Activated CD4-positive, alpha-beta T cell treated with anti-CD3 and anti-CD28 coated beads, Interleukin-2, amount 10 ng/mL, durations not matched to agents 7 days and 5 days (primary cell): ENCODE data around the gene ADPRS. TPM values are rescaled to one million over a fixed set of nuclear protein-coding genes. Genes with fewer than 3 reads are reported as not detected.

Source experiments
- total RNA-seq, 2 experiments: library from RNA; stranded (reverse); gene quantifications; one replicate each; pipeline ENCODE4 v1.2.3, GENCODE V29; 2021

ADPRS gene
- total RNA-seq, 2 experiments from 2014 or later, result 27.2 to 29.5 TPM

Other genes with a start within 250 kb of the ADPRS start
- 10 to 100 TPM; 22.3 to 22.4 TPM for gene AGO1, start 205.7 kb upstream of the ADPRS start, total RNA-seq
- gene AGO3, start 157.8 kb upstream of the ADPRS start, total RNA-seq, result 10 to 100 TPM; 28.7 to 29.4 TPM
- gene TEKT2, start 4.8 kb upstream of the ADPRS start, total RNA-seq, result not detected
- gene COL8A2, start 36.3 kb downstream of the ADPRS start, total RNA-seq, result not detected
- gene TRAPPC3, start 60.6 kb downstream of the ADPRS start, total RNA-seq, result 10 to 100 TPM; 57.5 to 59.3 TPM
- 100 to 1,000 TPM; 209 to 226 TPM for gene MAP7D1, start 67.3 kb downstream of the ADPRS start, total RNA-seq
- 100 to 1,000 TPM; 142 to 167 TPM for gene THRAP3, start 135.6 kb downstream of the ADPRS start, total RNA-seq
- gene SH3D21, start 217.5 kb downstream of the ADPRS start, total RNA-seq, result 1 to 10 TPM; 6.5 to 6.9 TPM
- gene EVA1B, start 234.8 kb downstream of the ADPRS start, total RNA-seq, result 1 to 10 TPM; 7.3 to 9.3 TPM